Measurements from ENCODE around the gene DDX23.
A peak's percentile ranks its signal among the peaks of the same experiment; 100 is the strongest.

The DDX23 gene

DNA sequence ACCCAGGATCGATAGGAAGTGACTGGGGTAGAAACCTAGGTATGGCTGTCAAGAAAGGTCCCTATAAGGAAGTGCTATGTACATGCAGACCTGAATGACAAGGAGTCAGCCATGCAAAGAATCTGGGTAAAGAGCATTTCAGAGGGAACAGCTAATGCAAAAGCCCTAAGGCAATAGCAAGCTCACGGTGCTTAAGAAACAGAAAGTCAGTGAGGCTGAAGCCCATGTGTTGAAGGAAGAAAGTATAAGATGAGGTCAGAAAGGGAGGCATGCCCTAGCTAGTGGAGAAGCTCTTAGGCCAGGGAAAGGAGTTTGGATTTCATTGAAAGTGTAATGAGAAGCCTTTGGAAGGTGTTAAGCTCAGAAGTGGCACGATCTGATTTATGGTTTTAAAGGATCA lies 57.1 kb downstream of the DDX23 start:
- DNase-seq = no peak

DNA sequence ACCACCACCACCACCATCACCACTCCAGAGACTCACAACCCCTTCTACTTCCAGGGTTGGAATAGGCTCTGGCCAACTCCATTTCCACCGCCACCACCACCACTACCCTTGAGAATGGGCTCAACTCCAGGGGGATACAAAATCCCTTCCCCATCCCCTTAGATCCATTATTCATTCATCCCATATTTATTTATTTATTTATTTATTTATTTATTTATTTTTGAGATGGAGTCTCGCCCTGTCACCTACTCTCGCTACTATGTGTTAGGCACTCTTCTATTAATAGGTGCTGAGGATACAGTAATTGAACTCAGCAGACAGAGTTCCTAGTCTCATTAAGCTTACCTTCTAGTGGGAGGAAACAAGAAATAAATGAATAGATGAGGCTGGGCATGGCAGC lies 58.3 kb downstream of the DDX23 start:
- no peak for DNase-seq

DNA sequence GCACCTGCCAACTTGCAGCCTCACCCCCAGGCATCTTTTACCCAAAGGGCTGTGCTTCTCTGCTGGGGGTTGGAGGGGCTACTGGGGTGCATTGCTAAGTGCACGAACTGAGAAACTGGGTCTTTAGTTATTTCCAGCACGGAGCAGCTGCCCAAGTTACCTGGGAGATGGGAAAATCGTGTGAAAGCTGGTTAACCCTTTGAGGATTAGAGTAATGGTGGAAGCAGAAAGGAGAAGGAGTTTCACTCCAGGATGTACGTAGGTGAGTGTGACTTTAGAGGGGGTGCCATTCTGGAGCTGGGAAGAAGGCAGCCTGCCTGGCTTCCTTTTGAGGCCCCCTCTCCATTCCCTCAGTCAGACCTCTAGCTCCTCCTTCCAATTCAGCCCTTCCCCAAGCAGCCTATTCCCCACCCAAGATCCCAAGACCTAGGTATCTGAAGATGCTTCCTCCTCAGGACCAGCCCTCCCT lies 62.1 kb downstream of the DDX23 start:
- no peak for DNase-seq

GRCh38 chr12:48788854-48789775 lies 62.8 kb downstream of the DDX23 start, which contains the start of gene ADCY6:
TSS of gene ADCY6 (minus strand) at chr12:48789089. CDS start at chr12:48783434, 5,655 bp downstream.
- DNase-seq = peak; percentile 47

- no peak for DNase-seq
Measured at GRCh38 chr12:48788524-48788853, 63.5 kb downstream of the DDX23 start.

DNA sequence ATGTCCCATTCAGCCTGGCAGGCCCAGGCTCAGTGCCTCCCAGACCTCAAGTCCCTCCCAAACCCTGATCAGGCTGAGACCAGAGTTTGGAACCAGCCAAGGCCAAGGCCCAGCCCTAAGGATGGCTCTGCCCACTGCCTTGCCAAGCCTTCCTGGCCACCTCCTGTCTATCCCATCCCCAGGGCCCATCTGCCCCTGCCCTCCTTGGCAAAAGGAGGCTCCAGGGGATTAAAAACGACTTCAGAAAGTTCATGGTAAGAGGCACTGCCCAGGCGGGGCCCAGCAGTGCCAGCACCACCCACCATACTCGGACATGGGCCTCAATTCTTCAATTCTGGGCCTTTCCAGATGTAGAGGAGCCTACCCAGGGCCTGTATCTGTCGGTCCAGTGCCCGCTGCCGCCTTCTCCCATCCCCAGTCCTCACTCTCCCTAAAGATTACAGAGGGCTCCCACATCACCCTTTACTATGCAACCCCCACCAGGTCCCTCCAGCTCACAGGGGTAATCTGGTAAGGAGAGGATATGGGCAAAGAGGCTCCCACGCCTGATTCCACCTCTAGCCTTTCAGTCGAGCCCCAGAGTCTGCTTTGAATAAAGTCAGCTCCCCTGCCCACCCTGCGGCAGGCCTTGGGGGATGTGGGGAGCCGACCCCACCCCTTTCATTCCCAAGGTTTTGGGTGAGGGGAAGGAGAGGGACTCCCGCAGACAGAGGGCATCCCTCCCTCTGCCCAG lies 64.0 kb downstream of the DDX23 start:
- no peak for DNase-seq

GRCh38 chr12:48786591-48787544 lies 65.1 kb downstream of the DDX23 start:
- no peak for DNase-seq

GRCh38 chr12:48783432-48783831 lies 68.5 kb downstream of the DDX23 start:
- DNase-seq = no peak

DNA sequence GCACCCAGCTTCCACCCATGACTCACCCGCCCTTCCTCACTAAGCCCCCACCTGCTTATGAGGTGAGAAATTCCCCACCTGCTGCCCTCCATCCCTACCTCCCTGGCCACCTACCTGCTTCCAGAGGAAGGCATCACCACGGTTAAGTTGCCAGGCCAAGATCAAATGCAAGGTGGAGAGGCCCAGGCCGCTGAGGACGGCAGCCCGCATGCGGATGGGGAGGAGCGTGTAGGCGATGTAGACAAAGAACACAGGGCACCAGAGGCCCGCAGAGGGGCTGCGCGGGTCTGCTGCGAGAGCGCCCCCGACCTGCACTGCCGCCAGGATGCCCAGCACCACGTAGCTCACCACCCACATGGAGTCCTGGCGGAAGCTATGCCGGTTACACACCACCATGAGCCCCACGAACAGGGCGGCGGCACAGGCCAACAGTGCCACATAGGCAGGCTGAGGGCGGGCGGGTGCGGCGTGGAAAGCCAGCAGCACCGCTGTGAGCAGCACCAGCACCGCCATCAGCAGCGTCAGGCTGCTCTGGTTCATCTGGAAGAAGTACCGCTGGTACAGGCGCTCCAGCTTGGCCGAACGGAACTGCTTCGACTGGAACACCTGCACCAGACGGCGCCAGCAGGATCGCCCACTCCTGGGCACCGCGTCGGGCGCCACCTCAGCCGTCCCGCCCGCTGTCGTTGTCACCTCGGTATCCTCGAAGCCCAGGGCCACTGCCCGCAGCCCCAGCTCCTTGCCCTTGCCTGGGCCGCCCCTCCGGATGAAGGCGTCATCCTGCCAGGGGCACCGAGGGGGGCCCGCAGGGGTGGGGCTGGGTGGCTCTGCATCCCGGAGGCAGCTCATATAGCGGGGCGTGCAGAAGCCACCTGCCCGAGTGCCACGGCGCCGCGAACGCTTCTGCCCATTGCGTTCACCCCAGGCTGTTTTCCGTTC lies 69.2 kb downstream of the DDX23 start:
- DNase-seq = no peak

DNA sequence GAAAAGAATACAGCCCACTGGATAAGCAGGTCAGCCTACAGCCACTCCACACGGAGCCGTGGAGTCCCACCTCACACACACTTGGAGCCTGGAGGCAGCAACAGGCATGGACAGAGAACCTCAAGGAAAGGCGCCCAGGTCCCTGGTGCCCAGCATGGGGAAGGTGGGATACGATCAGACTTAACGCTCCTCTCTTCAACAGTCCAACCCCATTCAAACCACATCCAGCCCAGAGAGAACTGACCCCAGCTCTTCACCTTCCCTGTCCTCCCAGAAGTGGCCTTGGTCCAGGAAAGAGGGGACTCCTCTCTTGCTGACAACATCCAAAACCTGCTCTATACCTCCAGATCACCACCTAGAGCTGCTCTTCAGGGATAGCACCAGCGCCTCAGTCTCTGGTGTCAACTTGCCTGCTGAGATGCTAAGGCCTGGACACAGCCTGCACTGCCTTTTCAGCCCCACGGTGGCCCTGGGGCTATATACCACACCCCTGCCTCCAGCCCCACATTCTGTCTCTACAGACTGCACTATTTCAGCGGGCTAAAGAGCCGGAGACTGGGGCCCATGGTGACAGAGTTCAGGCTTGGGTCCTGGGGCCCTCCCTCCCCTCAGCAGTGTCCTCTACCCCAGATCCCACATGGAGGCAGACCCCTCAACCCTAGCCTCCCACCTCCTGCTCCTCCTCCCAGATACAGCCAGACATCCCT lies 70.1 kb downstream of the DDX23 start:
- no peak for DNase-seq

GRCh38 chr12:48780381-48781025 lies 71.5 kb downstream of the DDX23 start:
- DNase-seq = no peak

GRCh38 chr12:48779869-48780268 lies 72.1 kb downstream of the DDX23 start:
- no peak for DNase-seq
